ENCODE data around the gene FAM120A. TPM values are rescaled to one million over a fixed set of nuclear protein-coding genes. Genes with fewer than 3 reads are reported as not detected.

FAM120A gene
- total RNA-seq, 4 donors from 2014 or later = 72.3 to 106 (median 76.1) TPM

DNA sequence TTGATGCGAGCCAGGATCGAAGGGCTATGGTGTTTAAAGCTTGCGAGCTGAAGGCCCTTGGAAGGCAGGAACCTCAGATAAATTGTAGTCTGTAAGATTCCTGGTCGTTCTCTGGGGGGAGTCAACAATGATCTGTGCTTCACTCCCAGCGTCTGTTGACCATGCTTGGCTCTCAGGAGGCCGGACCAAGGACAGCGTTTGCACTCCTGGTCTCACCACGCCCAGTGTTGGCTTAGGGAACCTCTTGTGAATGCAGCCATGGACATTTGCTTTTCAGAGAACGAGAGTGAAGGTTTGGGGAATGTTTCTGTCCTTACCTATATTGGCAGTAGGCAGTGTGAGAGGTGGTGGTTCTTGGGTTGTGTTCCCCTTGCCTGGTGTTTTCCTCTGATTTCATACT, 62.1 kb downstream of the FAM120A start:
- Histone ChIP-seq H3K36me3 (peaks cover 0 to 11% (median 3%) of the 10 kb centered on the region in 3 donors), H3K4me3 (no peak overlapping the region)
- WGBS, 2 donors = 89 to 90% methylated on average over 9 of the region's 9 CpGs

DNA sequence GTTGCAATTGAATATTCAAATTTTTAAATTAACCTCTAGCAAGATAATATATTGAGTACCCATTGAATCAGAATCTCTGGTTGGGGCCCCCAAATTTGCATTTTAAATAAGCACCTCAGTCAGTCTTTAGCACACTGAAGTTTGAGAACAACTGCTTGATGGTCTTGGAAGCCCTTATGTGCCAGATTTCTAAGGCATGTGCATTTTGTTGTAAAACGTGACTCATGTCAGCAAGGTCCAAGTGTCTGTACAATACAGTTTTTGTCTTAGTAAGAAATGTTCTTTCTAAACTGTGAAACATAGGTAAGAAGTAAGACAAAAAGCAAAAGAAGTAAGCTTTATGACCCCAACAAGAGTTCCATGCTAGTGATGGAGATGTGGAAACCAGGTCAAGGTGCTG, 65.8 kb downstream of the FAM120A start:
- H3K4me1 ChIP-seq = peaks cover 0 to 48% (median 0%) of the 10 kb centered on the region in 4 donors
- H3K9me3 ChIP-seq = no peaks in the 10 kb centered on the region
- H3K36me3 ChIP-seq = peaks cover 0 to 22% (median 3%) of the 10 kb centered on the region in 3 donors
- no peak overlapping the region for H3K27ac ChIP-seq
- TF ChIP-seq EP300 (IDR thresholded peaks at IDR 0.05) (no peak), POLR2A (IDR thresholded peaks at IDR 0.05) (no peak)
- TF ChIP-seq, protein P1, sequence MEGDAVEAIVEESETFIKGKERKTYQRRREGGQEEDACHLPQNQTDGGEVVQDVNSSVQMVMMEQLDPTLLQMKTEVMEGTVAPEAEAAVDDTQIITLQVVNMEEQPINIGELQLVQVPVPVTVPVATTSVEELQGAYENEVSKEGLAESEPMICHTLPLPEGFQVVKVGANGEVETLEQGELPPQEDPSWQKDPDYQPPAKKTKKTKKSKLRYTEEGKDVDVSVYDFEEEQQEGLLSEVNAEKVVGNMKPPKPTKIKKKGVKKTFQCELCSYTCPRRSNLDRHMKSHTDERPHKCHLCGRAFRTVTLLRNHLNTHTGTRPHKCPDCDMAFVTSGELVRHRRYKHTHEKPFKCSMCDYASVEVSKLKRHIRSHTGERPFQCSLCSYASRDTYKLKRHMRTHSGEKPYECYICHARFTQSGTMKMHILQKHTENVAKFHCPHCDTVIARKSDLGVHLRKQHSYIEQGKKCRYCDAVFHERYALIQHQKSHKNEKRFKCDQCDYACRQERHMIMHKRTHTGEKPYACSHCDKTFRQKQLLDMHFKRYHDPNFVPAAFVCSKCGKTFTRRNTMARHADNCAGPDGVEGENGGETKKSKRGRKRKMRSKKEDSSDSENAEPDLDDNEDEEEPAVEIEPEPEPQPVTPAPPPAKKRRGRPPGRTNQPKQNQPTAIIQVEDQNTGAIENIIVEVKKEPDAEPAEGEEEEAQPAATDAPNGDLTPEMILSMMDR (IDR thresholded peaks at IDR 0.05) = no peak
- H3K27me3 ChIP-seq = no peaks in the 10 kb centered on the region
- 29 to 32% methylated on average over 1 of the region's 1 CpG for WGBS, 2 donors
- DNase-seq (ENCODE audit: low spot score in 2 of 2) = no peak
- no peak overlapping the region for H3K4me3 ChIP-seq

More for the DNA sequence above, 62.1 kb downstream of the FAM120A start:
- H3K27me3 ChIP-seq = no peaks in the 10 kb centered on the region
- no peaks in the 10 kb centered on the region for H3K9me3 ChIP-seq
- H3K27ac ChIP-seq = no peak overlapping the region
- DNase-seq (ENCODE audit: low spot score in 2 of 2) = no peak
- TF ChIP-seq EP300 (IDR thresholded peaks at IDR 0.05) = no peak
- TF ChIP-seq POLR2A (IDR thresholded peaks at IDR 0.05) = no peak
- TF ChIP-seq, protein P1 (IDR thresholded peaks at IDR 0.05) = no peak
- H3K4me1 ChIP-seq = peaks cover 0 to 57% (median 5%) of the 10 kb centered on the region in 4 donors

DNA sequence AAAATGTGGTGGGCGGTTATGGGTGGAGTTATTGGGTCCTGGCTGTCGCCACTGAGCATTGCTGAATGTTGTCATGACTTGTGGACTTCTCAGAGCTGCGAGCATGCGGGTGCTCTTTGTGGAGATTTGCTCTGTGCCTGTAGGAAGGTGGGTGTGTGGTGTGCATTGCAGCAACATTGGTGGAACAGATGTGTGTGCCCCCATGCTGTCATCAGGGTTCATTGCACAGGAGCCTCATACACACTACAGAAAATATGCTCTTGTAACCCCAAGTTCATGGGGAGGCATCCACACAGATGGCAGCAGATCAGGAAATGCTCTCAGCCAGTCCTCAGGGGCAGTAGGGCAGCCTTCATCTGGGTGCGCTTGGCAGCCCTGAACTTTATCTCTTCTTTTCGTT, 69.0 kb downstream of the FAM120A start:
- peaks cover 0 to 31% (median 0%) of the 10 kb centered on the region in 4 donors for H3K4me1 ChIP-seq
- H3K36me3 ChIP-seq = peaks cover 0 to 42% (median 8%) of the 10 kb centered on the region in 3 donors
- no peaks in the 10 kb centered on the region for H3K27me3 ChIP-seq
- TF ChIP-seq, protein P1 (IDR thresholded peaks at IDR 0.05) = no peak
- TF ChIP-seq EP300 (IDR thresholded peaks at IDR 0.05) = no peak
- no peak for TF ChIP-seq POLR2A (IDR thresholded peaks at IDR 0.05)
- H3K27ac ChIP-seq = no peak overlapping the region
- H3K9me3 ChIP-seq = no peaks in the 10 kb centered on the region
- no peak for DNase-seq (ENCODE audit: low spot score in 2 of 2)
- WGBS, 2 donors = 87 to 89% methylated on average over 6 of the region's 6 CpGs
- H3K4me3 ChIP-seq = no peak overlapping the region

DNA sequence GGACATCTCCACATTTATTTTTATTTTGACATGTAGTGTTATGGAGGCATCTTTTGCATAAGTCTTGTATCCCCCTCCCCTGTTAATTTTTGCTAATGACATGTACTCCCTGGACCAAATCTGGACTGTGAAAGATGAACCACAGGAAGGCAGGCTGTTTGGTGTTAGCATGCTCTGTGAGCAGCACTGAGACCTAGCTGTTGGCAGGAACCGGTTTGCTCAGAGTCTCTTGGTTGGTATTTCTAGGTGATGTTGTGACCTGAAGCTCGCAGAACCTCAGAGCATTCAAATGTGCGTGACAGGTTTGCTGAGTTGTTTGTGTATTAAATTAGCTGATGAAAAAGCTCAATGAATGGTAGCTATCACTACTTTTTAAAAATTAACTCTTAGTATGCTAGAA, 71.3 kb downstream of the FAM120A start:
- Histone ChIP-seq H3K4me3 (no peak overlapping the region), H3K27me3 (no peaks in the 10 kb centered on the region), H3K36me3 (peaks cover 0 to 53% (median 5%) of the 10 kb centered on the region in 3 donors), H3K4me1 (peaks cover 0 to 20% (median 0%) of the 10 kb centered on the region in 4 donors), H3K9me3 (no peaks in the 10 kb centered on the region), H3K27ac (no peak overlapping the region)
- no peak for DNase-seq (ENCODE audit: low spot score in 2 of 2)
- 89 to 98% methylated on average over 3 of the region's 3 CpGs for WGBS, 2 donors
- no peak for TF ChIP-seq POLR2A (IDR thresholded peaks at IDR 0.05)
- TF ChIP-seq, protein P1 (IDR thresholded peaks at IDR 0.05) = no peak
- TF ChIP-seq EP300 (IDR thresholded peaks at IDR 0.05) = no peak

DNA sequence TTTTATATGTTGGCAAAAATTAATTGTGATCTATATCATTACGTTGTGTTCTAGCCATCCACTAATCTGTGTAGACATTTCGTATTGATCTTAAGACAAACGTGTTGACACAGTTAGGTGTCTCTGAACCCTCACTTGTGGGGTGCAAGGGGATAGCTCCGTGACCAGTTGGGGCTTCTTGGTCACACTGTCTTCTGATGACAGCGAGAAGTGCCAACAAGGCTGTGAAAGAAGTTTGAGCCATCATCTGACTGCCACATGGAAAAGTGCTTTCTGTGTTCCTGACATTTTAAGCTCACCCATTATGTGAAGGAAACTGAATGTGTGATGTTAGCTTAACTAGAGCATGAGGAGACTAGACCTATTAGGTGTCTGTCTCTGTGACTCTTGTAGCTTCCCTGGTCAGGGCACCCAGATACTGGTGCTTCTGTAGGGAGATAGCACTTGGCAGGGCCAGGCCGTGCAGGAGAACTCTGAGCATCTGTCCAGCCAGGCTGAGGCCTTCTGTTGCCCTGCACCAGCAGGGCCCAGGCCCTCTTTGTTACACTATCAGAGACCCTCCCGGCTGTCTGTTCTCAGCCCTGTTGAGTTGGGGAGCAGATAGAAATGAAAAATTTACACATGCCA, 72.1 kb downstream of the FAM120A start:
- no peaks in the 10 kb centered on the region for H3K27me3 ChIP-seq
- peaks cover 0 to 62% (median 9%) of the 10 kb centered on the region in 3 donors for H3K36me3 ChIP-seq
- peaks cover 0 to 11% (median 0%) of the 10 kb centered on the region in 4 donors for H3K4me1 ChIP-seq
- DNase-seq (ENCODE audit: low spot score in 2 of 2) = no peak
- TF ChIP-seq, protein P1 (IDR thresholded peaks at IDR 0.05) = no peak
- TF ChIP-seq EP300 (IDR thresholded peaks at IDR 0.05) (no peak), POLR2A (IDR thresholded peaks at IDR 0.05) (no peak)
- no peaks in the 10 kb centered on the region for H3K9me3 ChIP-seq
- H3K4me3 ChIP-seq = no peak overlapping the region
- no peak overlapping the region for H3K27ac ChIP-seq
- WGBS, 2 donors = 81 to 97% methylated on average over 7 of the region's 7 CpGs
